Prostate gland (tissue), 2 donors: ENCODE data around the gene USP34.

Source experiments
- CTCF ChIP-seq, 4 experiments: fragments of 200-600 bp in 2 of 4; fragments of 450-650 bp in 2 of 4; sonication (generic) in 2 of 4; IDR thresholded peaks; 1 replicate in 3 of 4; 2 replicates in 1 of 4; pipeline ENCODE4 v1.5.1; 2016 to 2019; ENCODE audit warnings: antibody characterized with exemption in 4 of 4, mild to moderate bottlenecking in 2 of 4, moderate library complexity in 2 of 4
- POLR2A ChIP-seq: fragments of 450-650 bp; IDR thresholded peaks from one replicate; pipeline ENCODE4 v1.6.1; 2016; ENCODE audit warnings: antibody characterized with exemption, mild to moderate bottlenecking
- POLR2AphosphoS5 ChIP-seq: sonication (generic); formaldehyde crosslinking; IDR thresholded peaks from one replicate; pipeline ENCODE4 v1.6.1; 2017; ENCODE audit warnings: antibody characterized with exemption

- TF ChIP-seq CTCF (IDR thresholded peaks at IDR 0.05) (no peak), POLR2A (no peak), POLR2AphosphoS5 (no peak)
Measured at GRCh38 chr2:61356261-61356957, 114.5 kb downstream of the USP34 start.
